Cardiac muscle cell (in vitro differentiated cells and primary cell): ENCODE measurements around the gene CDK14. TPM values are rescaled to one million over a fixed set of nuclear protein-coding genes. Genes with fewer than 3 reads are reported as not detected.

Source experiments
- DNase-seq, 2 donors: peaks; one replicate each; pipeline versions ENCODE4 v3.0.0 to v3.0.0-alpha.2; 2010 to 2017; ENCODE audit warnings: low read depth in 1 of 2, low spot score in 1 of 2
- H3K27ac ChIP-seq: fragments of 200-600 bp; sonication (generic); 2 replicates; pipeline ENCODE4 v1.5.1; 2016
- H3K27me3 ChIP-seq: fragments of 200-600 bp; sonication (generic); 2 replicates; pipeline ENCODE4 v1.6.0; 2016; ENCODE audit warnings: control low read depth
- H3K36me3 ChIP-seq: fragments of 200-600 bp; sonication (generic); 2 replicates; pipeline ENCODE4 v1.5.1; 2016; ENCODE audit warnings: control low read depth
- H3K4me1 ChIP-seq: fragments of 200-600 bp; sonication (generic); 2 replicates; pipeline ENCODE4 v1.8.1; 2017; ENCODE audit warnings: low read depth, mild to moderate bottlenecking, mixed run types
- H3K4me3 ChIP-seq: fragments of 200-600 bp; sonication (generic); 2 replicates; pipeline ENCODE4 v1.5.1; 2016; ENCODE audit warnings: mild to moderate bottlenecking
- H3K9me3 ChIP-seq: fragments of 200-600 bp; sonication (generic); 2 replicates; pipeline ENCODE4 v1.5.1; 2017; ENCODE audit warnings: low read depth, mild to moderate bottlenecking, control low read depth
- CTCF ChIP-seq: IDR thresholded peaks from 2 replicates; pipeline ENCODE4 v1.5.1; 2012; ENCODE audit warnings: low read depth, mild to moderate bottlenecking, low read length
- polyA plus RNA-seq: library from polyadenylated mRNA; unstranded; fragments of >200 nt; fragmentation: Nextera tagmentation; extraction: Ambion mirVana; gene quantifications from 2 replicates; pipeline ENCODE4 v1.2.1, GENCODE V29; 2016
- total RNA-seq: library from RNA; depleted of rRNA; stranded (reverse); fragments of >200 nt; gene quantifications from 2 replicates; pipeline ENCODE4 v1.2.3, GENCODE V29; 2016

The CDK14 gene
- total and polyA plus RNA-seq, 2 experiments from 2014 or later: 22.5 to 23.1 TPM

GRCh38 chr7:90586091-90586490, 10.0 kb upstream of the CDK14 start:
- Histone ChIP-seq H3K36me3 (no peaks in the 10 kb centered on the region), H3K27ac (no peak overlapping the region), H3K9me3 (no peaks in the 10 kb centered on the region), H3K4me1 (no peaks in the 10 kb centered on the region), H3K27me3 (no peaks in the 10 kb centered on the region), H3K4me3 (no peak overlapping the region)
- no peak for TF ChIP-seq CTCF
- peak in 1 of 2 donors; percentile 48 for DNase-seq

- no peak overlapping the region for H3K27ac ChIP-seq
These were observed 8.4 kb upstream of the CDK14 start for GRCh38 chr7:90587766-90588165.

GRCh38 chr7:90592033-90592432, 4.1 kb upstream of the CDK14 start:
- Histone ChIP-seq H3K4me3 (no peak overlapping the region), H3K27me3 (no peaks in the 10 kb centered on the region), H3K27ac (no peak overlapping the region), H3K4me1 (no peaks in the 10 kb centered on the region), H3K36me3 (no peaks in the 10 kb centered on the region), H3K9me3 (no peaks in the 10 kb centered on the region)
- no peak for TF ChIP-seq CTCF
- no peak for DNase-seq

More at GRCh38 chr7:90587766-90588165, 8.4 kb upstream of the CDK14 start:
- no peaks in the 10 kb centered on the region for H3K4me1 ChIP-seq
- DNase-seq: no peak
- H3K9me3 ChIP-seq: no peaks in the 10 kb centered on the region
- TF ChIP-seq CTCF: no peak
- H3K4me3 ChIP-seq: no peak overlapping the region
- H3K27me3 ChIP-seq: no peaks in the 10 kb centered on the region
- H3K36me3 ChIP-seq: no peaks in the 10 kb centered on the region

GRCh38 chr7:90593205-90593604, 2.9 kb upstream of the CDK14 start:
- H3K36me3 ChIP-seq: no peaks in the 10 kb centered on the region
- no peak for TF ChIP-seq CTCF

GRCh38 chr7:90594751-90595317, 1.3 kb upstream of the CDK14 start:
- Histone ChIP-seq H3K36me3 (no peaks in the 10 kb centered on the region), H3K27me3 (no peaks in the 10 kb centered on the region), H3K4me1 (peaks cover 14% of the 10 kb centered on the region), H3K9me3 (no peaks in the 10 kb centered on the region), H3K4me3 (peak overlapping the region; percentile 90), H3K27ac (no peak overlapping the region)
- DNase-seq: peak in 1 of 2 donors; percentile 86
- no peak for TF ChIP-seq CTCF

More at GRCh38 chr7:90593205-90593604, 2.9 kb upstream of the CDK14 start:
- DNase-seq: no peak
- H3K4me1 ChIP-seq: peaks cover 8% of the 10 kb centered on the region
- H3K4me3 ChIP-seq: no peak overlapping the region
- no peak overlapping the region for H3K27ac ChIP-seq
- H3K27me3 ChIP-seq: no peaks in the 10 kb centered on the region
- no peaks in the 10 kb centered on the region for H3K9me3 ChIP-seq
